NCI-H526 (cell line): ENCODE measurements around the gene NUP93.

Experiments used
- DNase-seq, 2 experiments: peaks; one replicate each; lab custom pipeline; 2025; lab: John Stamatoyannopoulos, UW

NUP93 gene

GRCh38 chr16:56894331-56894917, 164.5 kb downstream of the NUP93 start:
- no peak for DNase-seq

- no peak for DNase-seq
These were observed 165.9 kb downstream of the NUP93 start for GRCh38 chr16:56895813-56896212.

GRCh38 chr16:56896244-56896643, 166.3 kb downstream of the NUP93 start:
- no peak for DNase-seq

- no peak for DNase-seq
These were observed 167.3 kb downstream of the NUP93 start for GRCh38 chr16:56897026-56897799.

- no peak for DNase-seq
These were observed 168.9 kb downstream of the NUP93 start for GRCh38 chr16:56898847-56899246.
